Brain microvascular endothelial cell (primary cell): ENCODE data around the gene SAMD3.
"Not testable (repeated sequence)": the region's sequence is repeated elsewhere in the genome, so short reads cannot be mapped to it uniquely, and the experiment has no call there.

Experiments
- DNase-seq: peaks from one replicate; pipeline ENCODE4 v3.0.0-alpha.2; 2020
- H3K27ac ChIP-seq: fragments of 250-450 bp; sonication (Bioruptor Pico); 2 replicates; pipeline ENCODE4 v1.5.1; 2020; ENCODE audit warnings: mild to moderate bottlenecking, moderate library complexity
- H3K27me3 ChIP-seq: fragments of 250-450 bp; sonication (Bioruptor Pico); replicated peaks from 2 replicates; pipeline ENCODE4 v1.5.1; 2020; ENCODE audit warnings: mild to moderate bottlenecking
- H3K36me3 ChIP-seq: fragments of 250-450 bp; sonication (Bioruptor Pico); replicated peaks from 2 replicates; pipeline ENCODE4 v1.5.1; 2020; ENCODE audit warnings: mild to moderate bottlenecking
- H3K4me3 ChIP-seq: 2 replicates; pipeline ENCODE4 v1.5.1; 2011; ENCODE audit warnings: low read depth, mild to moderate bottlenecking, control low read depth, low read length, moderate library complexity
- CTCF ChIP-seq: IDR thresholded peaks from 2 replicates; pipeline ENCODE4 v1.5.1; 2011; ENCODE audit warnings: low read depth, mild to moderate bottlenecking, moderate library complexity, low read length, control low read depth, inconsistent platforms; ENCODE audit errors: missing control alignments
- in situ Hi-C: cut with HindIII; loops from 2 replicates; pipeline ENCODE4 v1.10.0; 2017; ENCODE audit warnings: low sequenced_read_pairs, low pct_ligation_motif_present

Gene SAMD3

GRCh38 chr6:130122243-130122642 lies 100.5 kb downstream of the SAMD3 start:
- H3K27me3 ChIP-seq: no peaks in the 10 kb centered on the region
- TF ChIP-seq CTCF: no peak
- in situ Hi-C loops: no loop called here
- no peak overlapping the region for H3K27ac ChIP-seq
- DNase-seq: no peak
- H3K36me3 ChIP-seq: no peaks in the 10 kb centered on the region
- H3K4me3 ChIP-seq: no peak overlapping the region

GRCh38 chr6:130120731-130121130 lies 102.0 kb downstream of the SAMD3 start:
- Histone ChIP-seq H3K27ac (no peak overlapping the region), H3K27me3 (no peaks in the 10 kb centered on the region), H3K4me3 (no peak overlapping the region), H3K36me3 (no peaks in the 10 kb centered on the region)
- TF ChIP-seq CTCF: no peak
- in situ Hi-C loops: no loop called here
- DNase-seq: no peak

- H3K27ac ChIP-seq: no peak overlapping the region
- H3K4me3 ChIP-seq: no peak overlapping the region
- in situ Hi-C loops: no loop called here
Measured at GRCh38 chr6:130119211-130119610, 103.5 kb downstream of the SAMD3 start.

GRCh38 chr6:130118236-130118635 lies 104.5 kb downstream of the SAMD3 start:
- no peak for TF ChIP-seq CTCF
- Histone ChIP-seq H3K36me3 (no peaks in the 10 kb centered on the region), H3K27ac (no peak overlapping the region), H3K27me3 (no peaks in the 10 kb centered on the region), H3K4me3 (no peak overlapping the region)
- in situ Hi-C loops: no loop called here
- no peak for DNase-seq

More at GRCh38 chr6:130119211-130119610, 103.5 kb downstream of the SAMD3 start:
- no peak for DNase-seq
- Histone ChIP-seq H3K27me3 (no peaks in the 10 kb centered on the region), H3K36me3 (no peaks in the 10 kb centered on the region)
- TF ChIP-seq CTCF: no peak

- H3K27me3 ChIP-seq, in situ Hi-C loops, DNase-seq, H3K36me3 ChIP-seq, H3K4me3 ChIP-seq, H3K27ac ChIP-seq: not testable (repeated sequence)
Measured at GRCh38 chr6:130117187-130117701, 105.5 kb downstream of the SAMD3 start.

- Histone ChIP-seq H3K27me3 (no peaks in the 10 kb centered on the region), H3K4me3 (no peak overlapping the region), H3K36me3 (no peaks in the 10 kb centered on the region), H3K27ac (no peak overlapping the region)
- no peak for TF ChIP-seq CTCF
- in situ Hi-C loops: no loop called here
- no peak for DNase-seq
Measured at GRCh38 chr6:130116273-130116672, 106.5 kb downstream of the SAMD3 start.
